ENCODE data around the gene ASB18. TPM values are rescaled to one million over a fixed set of nuclear protein-coding genes. Genes with fewer than 3 reads are reported as not detected.

The ASB18 gene
- total RNA-seq, 2 donors from 2014 or later: not detected

DNA sequence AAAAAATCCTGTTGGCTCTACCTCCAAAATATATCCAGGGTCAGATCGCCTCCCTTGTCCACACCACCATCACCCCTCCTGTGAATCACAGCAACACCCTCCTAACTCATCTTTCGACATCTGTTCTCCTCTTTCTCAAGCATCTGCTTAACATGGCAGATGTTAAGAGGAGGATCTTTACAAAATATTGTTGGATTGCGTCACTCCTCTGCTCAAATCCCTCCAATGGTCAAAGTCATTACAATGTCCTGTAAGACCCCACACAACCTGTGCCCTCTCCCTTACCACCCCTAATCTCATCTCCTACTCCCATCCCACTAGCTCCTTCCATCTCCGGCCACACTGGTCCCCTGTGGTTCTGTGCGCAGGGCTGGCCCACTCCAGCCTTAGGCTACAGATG, 59.3 kb downstream of the ASB18 start:
- no peak overlapping the region for H3K27ac Mint-ChIP-seq
- TF ChIP-seq CTCF (conservative IDR thresholded peaks at IDR 0.05): no peak
- H3K27ac ChIP-seq (ENCODE audit: low read depth, low read length): no peak overlapping the region
- WGBS, 2 experiments (ENCODE audit: insufficient coverage in 1 of 2, insufficient read length in 1 of 2): 93% methylated on average over 3 to 5 of the region's 5 CpGs
- no peaks in the 10 kb centered on the region for H3K36me3 ChIP-seq (ENCODE audit: control insufficient read depth, insufficient read depth, low read length)
- H3K4me1 ChIP-seq (ENCODE audit: control insufficient read depth, insufficient read depth, low read length): no peaks in the 10 kb centered on the region
- H3K27me3 ChIP-seq (ENCODE audit: control insufficient read depth, insufficient read depth, low read length, poor library complexity, severe bottlenecking): no peaks in the 10 kb centered on the region
- H3K4me3 ChIP-seq (ENCODE audit: low read length): no peak overlapping the region
- peaks cover 2% of the 10 kb centered on the region for H3K9me3 Mint-ChIP-seq
- peaks cover 2% of the 10 kb centered on the region for H3K4me1 Mint-ChIP-seq
- no peak overlapping the region for H3K9ac ChIP-seq (ENCODE audit: extremely low read depth, low read length, poor library complexity, severe bottlenecking)
- H3K9me3 ChIP-seq (ENCODE audit: control insufficient read depth, low read length): no peaks in the 10 kb centered on the region
- no peaks in the 10 kb centered on the region for H3K36me3 Mint-ChIP-seq (ENCODE audit: low read depth)
- DNase-seq: no peak
- no peak overlapping the region for H3K4me3 Mint-ChIP-seq
- H3K27me3 Mint-ChIP-seq (ENCODE audit: insufficient read depth): peaks cover 1% of the 10 kb centered on the region

- Histone ChIP-seq H3K4me3 (ENCODE audit: low read length) (no peak overlapping the region), H3K4me1 (ENCODE audit: control insufficient read depth, insufficient read depth, low read length) (no peaks in the 10 kb centered on the region), H3K9ac (ENCODE audit: extremely low read depth, low read length, poor library complexity, severe bottlenecking) (no peak overlapping the region), H3K27me3 (ENCODE audit: control insufficient read depth, insufficient read depth, low read length, poor library complexity, severe bottlenecking) (no peaks in the 10 kb centered on the region), H3K36me3 (ENCODE audit: control insufficient read depth, insufficient read depth, low read length) (no peaks in the 10 kb centered on the region), H3K27ac (ENCODE audit: low read depth, low read length) (no peak overlapping the region), H3K9me3 (ENCODE audit: control insufficient read depth, low read length) (no peaks in the 10 kb centered on the region)
- DNase-seq: no peak
- no peaks in the 10 kb centered on the region for H3K4me1 Mint-ChIP-seq
- no peak for TF ChIP-seq CTCF (conservative IDR thresholded peaks at IDR 0.05)
- H3K27me3 Mint-ChIP-seq (ENCODE audit: insufficient read depth): no peaks in the 10 kb centered on the region
- H3K27ac Mint-ChIP-seq: no peak overlapping the region
- no peaks in the 10 kb centered on the region for H3K9me3 Mint-ChIP-seq
- 83 to 88% methylated on average over 4 to 7 of the region's 7 CpGs for WGBS, 2 experiments (ENCODE audit: insufficient coverage in 1 of 2, insufficient read length in 1 of 2)
- H3K4me3 Mint-ChIP-seq: no peak overlapping the region
- H3K36me3 Mint-ChIP-seq (ENCODE audit: low read depth): no peaks in the 10 kb centered on the region
Measured at GRCh38 chr2:236200378-236200777, 63.8 kb downstream of the ASB18 start.

DNA sequence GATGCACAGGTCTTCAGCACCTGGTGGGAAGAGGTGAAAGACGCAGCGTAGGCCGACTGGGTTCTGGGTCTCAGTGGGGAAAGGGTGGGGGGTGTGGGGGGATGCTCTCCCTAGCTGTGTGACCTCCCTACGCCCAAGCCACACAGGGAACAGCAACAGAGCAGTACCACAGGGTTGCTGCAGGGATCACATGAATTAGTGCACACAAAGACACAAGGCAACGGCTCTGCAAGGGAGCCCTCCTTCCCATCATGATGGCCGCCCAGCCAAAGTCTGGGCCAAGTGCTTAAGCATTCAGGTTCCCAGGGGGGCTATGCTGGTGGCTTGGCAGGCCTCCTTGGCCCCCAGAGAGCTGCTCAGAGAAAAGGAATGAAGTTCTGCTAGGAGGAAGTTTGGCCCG, 67.8 kb downstream of the ASB18 start:
- Histone ChIP-seq H3K9ac (ENCODE audit: extremely low read depth, low read length, poor library complexity, severe bottlenecking) (no peak overlapping the region), H3K4me3 (ENCODE audit: low read length) (no peak overlapping the region), H3K4me1 (ENCODE audit: control insufficient read depth, insufficient read depth, low read length) (no peaks in the 10 kb centered on the region), H3K27me3 (ENCODE audit: control insufficient read depth, insufficient read depth, low read length, poor library complexity, severe bottlenecking) (no peaks in the 10 kb centered on the region), H3K9me3 (ENCODE audit: control insufficient read depth, low read length) (no peaks in the 10 kb centered on the region), H3K36me3 (ENCODE audit: control insufficient read depth, insufficient read depth, low read length) (no peaks in the 10 kb centered on the region), H3K27ac (ENCODE audit: low read depth, low read length) (no peak overlapping the region)
- no peaks in the 10 kb centered on the region for H3K9me3 Mint-ChIP-seq
- TF ChIP-seq CTCF (conservative IDR thresholded peaks at IDR 0.05): no peak
- no peak overlapping the region for H3K27ac Mint-ChIP-seq
- DNase-seq: no peak
- no peaks in the 10 kb centered on the region for H3K36me3 Mint-ChIP-seq (ENCODE audit: low read depth)
- no peaks in the 10 kb centered on the region for H3K4me1 Mint-ChIP-seq
- 87 to 100% methylated on average over 2 to 7 of the region's 7 CpGs for WGBS, 2 experiments (ENCODE audit: insufficient coverage in 1 of 2, insufficient read length in 1 of 2)
- H3K4me3 Mint-ChIP-seq: no peak overlapping the region
- peaks cover 3% of the 10 kb centered on the region for H3K27me3 Mint-ChIP-seq (ENCODE audit: insufficient read depth)

All from endodermal cell (in vitro differentiated cells).